ENCODE results near the gene PDE9A.
"Not testable (repeated sequence)": the region's sequence is repeated elsewhere in the genome, so short reads cannot be mapped to it uniquely, and the experiment has no call there.

GRCh38 chr21:42807293-42807895 lies 154.0 kb downstream of the PDE9A start:
- TF ChIP-seq, protein P1, sequence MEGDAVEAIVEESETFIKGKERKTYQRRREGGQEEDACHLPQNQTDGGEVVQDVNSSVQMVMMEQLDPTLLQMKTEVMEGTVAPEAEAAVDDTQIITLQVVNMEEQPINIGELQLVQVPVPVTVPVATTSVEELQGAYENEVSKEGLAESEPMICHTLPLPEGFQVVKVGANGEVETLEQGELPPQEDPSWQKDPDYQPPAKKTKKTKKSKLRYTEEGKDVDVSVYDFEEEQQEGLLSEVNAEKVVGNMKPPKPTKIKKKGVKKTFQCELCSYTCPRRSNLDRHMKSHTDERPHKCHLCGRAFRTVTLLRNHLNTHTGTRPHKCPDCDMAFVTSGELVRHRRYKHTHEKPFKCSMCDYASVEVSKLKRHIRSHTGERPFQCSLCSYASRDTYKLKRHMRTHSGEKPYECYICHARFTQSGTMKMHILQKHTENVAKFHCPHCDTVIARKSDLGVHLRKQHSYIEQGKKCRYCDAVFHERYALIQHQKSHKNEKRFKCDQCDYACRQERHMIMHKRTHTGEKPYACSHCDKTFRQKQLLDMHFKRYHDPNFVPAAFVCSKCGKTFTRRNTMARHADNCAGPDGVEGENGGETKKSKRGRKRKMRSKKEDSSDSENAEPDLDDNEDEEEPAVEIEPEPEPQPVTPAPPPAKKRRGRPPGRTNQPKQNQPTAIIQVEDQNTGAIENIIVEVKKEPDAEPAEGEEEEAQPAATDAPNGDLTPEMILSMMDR (IDR thresholded peaks at IDR 0.05): not testable (repeated sequence)
- not testable (repeated sequence) for TF ChIP-seq POLR2A (IDR thresholded peaks at IDR 0.05)
